ENCODE measurements around the gene AIFM3.

AIFM3 gene

DNA sequence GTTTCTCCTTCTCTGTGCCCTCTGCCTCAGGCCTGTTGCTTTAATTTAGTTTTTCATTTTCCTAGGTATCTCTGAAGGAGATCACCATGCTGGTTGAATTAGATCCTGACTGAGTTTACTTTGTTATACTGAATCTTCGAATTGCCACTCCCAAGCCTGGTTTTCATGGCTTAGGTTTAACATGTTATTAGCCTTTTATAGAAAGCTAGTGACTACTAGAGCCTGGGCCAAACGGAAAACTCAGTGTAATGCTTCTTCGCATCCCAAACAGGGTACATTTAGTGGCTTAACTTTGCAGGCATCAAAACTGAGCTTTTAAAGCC is 46.2 kb upstream of the AIFM3 start:
- Histone ChIP-seq H4K20me1 (ENCODE audit: control insufficient read depth, insufficient read depth, low read depth, low read length) (peaks cover 37% of the 10 kb centered on the region), H3K4me2 (ENCODE audit: low read length) (peak overlapping the region; percentile 88), H3K4me1 (ENCODE audit: control insufficient read depth, low read length) (peaks cover 59% of the 10 kb centered on the region), H3K27me3 (ENCODE audit: control insufficient read depth, low read length) (no peaks in the 10 kb centered on the region), H3K36me3 (ENCODE audit: control insufficient read depth, low read length) (peaks cover 58% of the 10 kb centered on the region), H3K9me2 (replicated peaks; ENCODE audit: control insufficient read depth, low read length) (no peaks in the 10 kb centered on the region), H3K4me3 (ENCODE audit: low read length) (peak overlapping the region; percentile 99), H3K79me2 (ENCODE audit: control insufficient read depth, low read length) (peaks cover 90% of the 10 kb centered on the region), H3F3A (ENCODE audit: control insufficient read depth, insufficient read depth) (no peaks in the 10 kb centered on the region), H3K27ac (ENCODE audit: low read depth, low read length) (no peak overlapping the region), H3K9me3 (ENCODE audit: control insufficient read depth, insufficient read depth, low read length) (no peaks in the 10 kb centered on the region)
- TF ChIP-seq EZH2phosphoT487 (IDR thresholded peaks at IDR 0.05; ENCODE audit: borderline replicate concordance, low read length) = no peak

DNA sequence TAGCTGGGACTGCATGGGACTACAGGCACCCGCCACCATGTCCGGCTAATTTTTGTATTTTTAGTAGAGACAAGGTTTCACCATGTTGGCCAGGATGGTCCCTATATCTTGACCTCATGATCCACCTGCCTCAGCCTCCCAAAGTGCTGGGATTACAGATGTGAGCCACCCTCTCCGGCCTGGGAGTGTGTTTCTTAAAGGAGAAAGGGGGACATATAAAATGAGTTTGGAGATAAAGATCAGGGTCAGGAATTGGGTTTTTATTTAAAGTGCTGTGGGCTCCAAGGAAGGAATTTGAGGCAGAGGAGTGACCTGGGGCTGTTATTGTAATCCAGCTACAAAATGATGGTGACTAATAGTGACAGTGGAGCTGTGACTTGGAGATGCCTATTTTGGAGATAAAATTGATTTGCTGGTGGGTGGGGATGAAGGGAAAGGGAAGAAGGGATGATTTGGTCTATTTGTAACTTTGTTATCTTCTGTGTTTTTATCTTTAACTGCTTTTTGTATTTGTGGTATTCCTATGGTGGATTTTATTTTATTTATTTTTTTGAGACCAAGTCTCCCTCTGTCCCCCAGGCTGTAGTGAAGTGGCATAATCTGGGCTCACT is 44.8 kb upstream of the AIFM3 start:
- Histone ChIP-seq H3K9me3 (ENCODE audit: control insufficient read depth, insufficient read depth, low read length) (no peaks in the 10 kb centered on the region), H3K4me3 (ENCODE audit: low read length) (0 out of 2 replicates have a peak overlapping the region, but pooled peaks have one; percentile 16), H4K20me1 (ENCODE audit: control insufficient read depth, insufficient read depth, low read depth, low read length) (peaks cover 44% of the 10 kb centered on the region), H3K27me3 (ENCODE audit: control insufficient read depth, low read length) (no peaks in the 10 kb centered on the region), H3K36me3 (ENCODE audit: control insufficient read depth, low read length) (peaks cover 64% of the 10 kb centered on the region), H3K4me1 (ENCODE audit: control insufficient read depth, low read length) (peaks cover 57% of the 10 kb centered on the region), H3F3A (ENCODE audit: control insufficient read depth, insufficient read depth) (no peaks in the 10 kb centered on the region), H3K9me2 (replicated peaks; ENCODE audit: control insufficient read depth, low read length) (no peaks in the 10 kb centered on the region), H3K4me2 (ENCODE audit: low read length) (peak overlapping the region; percentile 34), H3K27ac (ENCODE audit: low read depth, low read length) (no peak overlapping the region), H3K79me2 (ENCODE audit: control insufficient read depth, low read length) (peaks cover 100% of the 10 kb centered on the region)
- TF ChIP-seq EZH2phosphoT487 (IDR thresholded peaks at IDR 0.05; ENCODE audit: borderline replicate concordance, low read length) (no peak), CTCF (IDR thresholded peaks at IDR 0.05; ENCODE audit: low read depth, low read length, poor library complexity, severe bottlenecking) (no peak)

DNA sequence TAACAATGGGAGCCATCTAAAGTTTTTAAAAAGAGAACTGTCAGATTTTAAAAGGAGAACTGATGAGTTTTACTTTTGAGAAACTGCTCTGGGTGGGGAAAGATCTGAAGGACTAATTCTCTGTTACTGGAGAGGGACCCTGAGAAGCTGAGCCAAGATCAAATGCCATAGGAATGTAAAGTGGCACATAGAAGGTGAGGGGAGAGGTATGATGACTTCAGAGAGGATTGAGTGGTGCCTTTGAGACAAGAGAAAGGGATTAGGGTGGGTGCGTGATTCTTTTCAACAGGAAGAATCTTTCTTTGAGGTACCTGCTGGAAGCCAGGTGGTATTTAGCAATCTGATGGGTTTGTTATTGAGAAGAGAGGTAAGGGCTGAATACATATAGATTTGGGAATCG is 40.8 kb upstream of the AIFM3 start:
- H3F3A ChIP-seq (ENCODE audit: control insufficient read depth, insufficient read depth) = no peaks in the 10 kb centered on the region
- no peaks in the 10 kb centered on the region for H3K9me3 ChIP-seq (ENCODE audit: control insufficient read depth, insufficient read depth, low read length)
- H3K4me3 ChIP-seq (ENCODE audit: low read length) = no peak overlapping the region
- peaks cover 100% of the 10 kb centered on the region for H3K79me2 ChIP-seq (ENCODE audit: control insufficient read depth, low read length)
- H3K4me2 ChIP-seq (ENCODE audit: low read length) = no peak overlapping the region
- peaks cover 37% of the 10 kb centered on the region for H3K36me3 ChIP-seq (ENCODE audit: control insufficient read depth, low read length)
- no peaks in the 10 kb centered on the region for H3K9me2 ChIP-seq (replicated peaks; ENCODE audit: control insufficient read depth, low read length)
- peaks cover 34% of the 10 kb centered on the region for H4K20me1 ChIP-seq (ENCODE audit: control insufficient read depth, insufficient read depth, low read depth, low read length)
- H3K27me3 ChIP-seq (ENCODE audit: control insufficient read depth, low read length) = no peaks in the 10 kb centered on the region
- peaks cover 42% of the 10 kb centered on the region for H3K4me1 ChIP-seq (ENCODE audit: control insufficient read depth, low read length)
- TF ChIP-seq CTCF (IDR thresholded peaks at IDR 0.05; ENCODE audit: low read depth, low read length, poor library complexity, severe bottlenecking) = no peak
- no peak for TF ChIP-seq EZH2phosphoT487 (IDR thresholded peaks at IDR 0.05; ENCODE audit: borderline replicate concordance, low read length)
- H3K27ac ChIP-seq (ENCODE audit: low read depth, low read length) = no peak overlapping the region

GRCh38 chr22:20927940-20928572 is 39.0 kb upstream of the AIFM3 start:
- H3K4me2 ChIP-seq (ENCODE audit: low read length) = no peak overlapping the region
- no peak overlapping the region for H3K27ac ChIP-seq (ENCODE audit: low read depth, low read length)
- H3K79me2 ChIP-seq (ENCODE audit: control insufficient read depth, low read length) = peaks cover 99% of the 10 kb centered on the region
- H3F3A ChIP-seq (ENCODE audit: control insufficient read depth, insufficient read depth) = no peaks in the 10 kb centered on the region
- H4K20me1 ChIP-seq (ENCODE audit: control insufficient read depth, insufficient read depth, low read depth, low read length) = peaks cover 33% of the 10 kb centered on the region
- no peaks in the 10 kb centered on the region for H3K27me3 ChIP-seq (ENCODE audit: control insufficient read depth, low read length)
- no peak overlapping the region for H3K4me3 ChIP-seq (ENCODE audit: low read length)
- H3K36me3 ChIP-seq (ENCODE audit: control insufficient read depth, low read length) = peaks cover 37% of the 10 kb centered on the region
- H3K9me3 ChIP-seq (ENCODE audit: control insufficient read depth, insufficient read depth, low read length) = no peaks in the 10 kb centered on the region
- H3K9me2 ChIP-seq (replicated peaks; ENCODE audit: control insufficient read depth, low read length) = no peaks in the 10 kb centered on the region
- no peak for TF ChIP-seq CTCF (IDR thresholded peaks at IDR 0.05; ENCODE audit: low read depth, low read length, poor library complexity, severe bottlenecking)
- TF ChIP-seq EZH2phosphoT487 (IDR thresholded peaks at IDR 0.05; ENCODE audit: borderline replicate concordance, low read length) = no peak
- H3K4me1 ChIP-seq (ENCODE audit: control insufficient read depth, low read length) = peaks cover 30% of the 10 kb centered on the region
